T-helper 17 cell (primary cell): ENCODE data around the gene ADAMTS20. TPM values are rescaled to one million over a fixed set of nuclear protein-coding genes. Genes with fewer than 3 reads are reported as not detected.
A peak's percentile ranks its signal among the peaks of the same experiment; 100 is the strongest.

ENCODE experiments used
- ATAC-seq: fragments of 150-1000 bp; cut with Tn5 transposase; 2 replicates; pipeline ENCODE4 v1.10.0; 2021; ENCODE audit warnings: mild to moderate bottlenecking, moderate library complexity
- DNase-seq, 3 donors: peaks; one replicate each; pipeline versions ENCODE4 v3.0.0 to v3.0.0-alpha.2; 2020 to 2021
- H3K9me3 ChIP-seq: one replicate; pipeline ENCODE4 v1.7.0; 2013; ENCODE audit warnings: low read length, mild to moderate bottlenecking; ENCODE audit not compliant: control insufficient read depth, poor library complexity, severe bottlenecking
- H3K27ac Mint-ChIP-seq: one replicate; pipeline ENCODE4 v1.8.0; 2022; ENCODE audit warnings: mild to moderate bottlenecking, moderate library complexity, mixed read lengths
- H3K27me3 Mint-ChIP-seq: one replicate; pipeline ENCODE4 v1.8.0; 2022; ENCODE audit warnings: mixed read lengths
- H3K36me3 Mint-ChIP-seq: one replicate; pipeline ENCODE4 v1.8.0; 2022; ENCODE audit warnings: low read depth, mixed read lengths
- H3K4me1 Mint-ChIP-seq: one replicate; pipeline ENCODE4 v1.8.0; 2022; ENCODE audit warnings: mild to moderate bottlenecking, mixed read lengths
- H3K4me3 Mint-ChIP-seq: one replicate; pipeline ENCODE4 v1.8.0; 2022; ENCODE audit warnings: mild to moderate bottlenecking, moderate library complexity, mixed read lengths
- total RNA-seq, 4 donors: library from RNA in 2 of 4; stranded (reverse) in 2 of 4; gene quantifications; one replicate each; pipeline ENCODE4 v1.2.3 and lab custom pipeline; 2022 to 2026

ADAMTS20 gene, protein sequence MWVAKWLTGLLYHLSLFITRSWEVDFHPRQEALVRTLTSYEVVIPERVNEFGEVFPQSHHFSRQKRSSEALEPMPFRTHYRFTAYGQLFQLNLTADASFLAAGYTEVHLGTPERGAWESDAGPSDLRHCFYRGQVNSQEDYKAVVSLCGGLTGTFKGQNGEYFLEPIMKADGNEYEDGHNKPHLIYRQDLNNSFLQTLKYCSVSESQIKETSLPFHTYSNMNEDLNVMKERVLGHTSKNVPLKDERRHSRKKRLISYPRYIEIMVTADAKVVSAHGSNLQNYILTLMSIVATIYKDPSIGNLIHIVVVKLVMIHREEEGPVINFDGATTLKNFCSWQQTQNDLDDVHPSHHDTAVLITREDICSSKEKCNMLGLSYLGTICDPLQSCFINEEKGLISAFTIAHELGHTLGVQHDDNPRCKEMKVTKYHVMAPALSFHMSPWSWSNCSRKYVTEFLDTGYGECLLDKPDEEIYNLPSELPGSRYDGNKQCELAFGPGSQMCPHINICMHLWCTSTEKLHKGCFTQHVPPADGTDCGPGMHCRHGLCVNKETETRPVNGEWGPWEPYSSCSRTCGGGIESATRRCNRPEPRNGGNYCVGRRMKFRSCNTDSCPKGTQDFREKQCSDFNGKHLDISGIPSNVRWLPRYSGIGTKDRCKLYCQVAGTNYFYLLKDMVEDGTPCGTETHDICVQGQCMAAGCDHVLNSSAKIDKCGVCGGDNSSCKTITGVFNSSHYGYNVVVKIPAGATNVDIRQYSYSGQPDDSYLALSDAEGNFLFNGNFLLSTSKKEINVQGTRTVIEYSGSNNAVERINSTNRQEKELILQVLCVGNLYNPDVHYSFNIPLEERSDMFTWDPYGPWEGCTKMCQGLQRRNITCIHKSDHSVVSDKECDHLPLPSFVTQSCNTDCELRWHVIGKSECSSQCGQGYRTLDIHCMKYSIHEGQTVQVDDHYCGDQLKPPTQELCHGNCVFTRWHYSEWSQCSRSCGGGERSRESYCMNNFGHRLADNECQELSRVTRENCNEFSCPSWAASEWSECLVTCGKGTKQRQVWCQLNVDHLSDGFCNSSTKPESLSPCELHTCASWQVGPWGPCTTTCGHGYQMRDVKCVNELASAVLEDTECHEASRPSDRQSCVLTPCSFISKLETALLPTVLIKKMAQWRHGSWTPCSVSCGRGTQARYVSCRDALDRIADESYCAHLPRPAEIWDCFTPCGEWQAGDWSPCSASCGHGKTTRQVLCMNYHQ (N-terminal part only)
- not detected for total RNA-seq
- 0.08 to 0.23 reads per million in 2 donors for total RNA-seq (lab: John Stamatoyannopoulos, UW)

DNA sequence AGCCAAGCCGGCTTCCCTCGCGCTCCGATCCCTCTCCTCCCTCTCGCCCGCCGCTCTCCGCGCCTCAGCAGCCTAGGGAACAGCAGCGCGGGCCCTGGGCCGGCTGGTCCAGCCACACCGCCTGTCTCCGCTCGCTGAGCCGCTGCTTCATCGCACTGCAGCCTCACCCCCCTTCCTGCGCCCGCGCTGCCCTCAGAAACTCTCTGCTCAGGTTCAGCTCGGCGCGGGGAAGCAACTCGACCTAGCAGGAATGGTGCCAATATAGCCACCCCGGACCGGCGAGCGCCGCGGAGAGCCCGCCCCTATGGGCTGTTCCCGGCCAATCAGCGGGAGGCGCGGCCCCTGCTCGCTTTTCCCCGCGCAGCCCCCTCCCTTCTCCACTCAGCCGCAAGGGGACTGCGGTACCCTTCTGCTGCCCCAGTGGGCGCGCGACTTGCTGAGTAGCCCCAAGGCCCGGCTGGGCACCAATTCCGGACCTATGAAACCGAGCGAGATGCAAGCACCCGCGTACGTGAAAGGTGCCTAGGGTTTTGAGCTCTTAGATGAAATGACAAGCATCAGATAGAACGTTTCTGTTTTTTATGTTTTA, at the start of gene ADAMTS20:
Gene ADAMTS20 (minus strand): TSS at position 233 of the 589 bp plus-strand sequence. CDS start 282 bp downstream, outside the sequence.
- H3K27ac Mint-ChIP-seq = no peak within 1 kb of the TSS
- peaks cover 30% of the 10 kb centered on the region for H3K27me3 Mint-ChIP-seq
- ATAC-seq = no peak

DNA sequence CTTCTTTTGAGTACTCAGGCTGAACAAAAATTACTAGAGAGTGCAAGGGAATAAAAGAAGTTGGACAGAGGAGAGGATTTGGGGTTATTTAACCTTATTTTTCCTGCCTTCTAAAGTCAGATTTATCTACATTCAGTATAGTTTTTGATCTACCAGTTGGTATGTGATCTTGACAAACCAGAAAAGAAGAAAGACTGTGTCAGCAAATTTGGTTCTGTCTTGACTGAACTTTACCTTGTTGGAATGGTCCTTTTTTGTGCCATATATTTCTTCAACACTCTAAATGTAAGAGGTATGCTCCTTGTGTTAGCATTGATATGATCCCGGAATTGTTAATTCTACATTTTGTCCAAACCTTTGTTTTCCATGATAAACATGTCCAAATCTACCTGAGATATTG, 47.7 kb upstream of the ADAMTS20 start:
- ATAC-seq = no peak
- no peaks in the 10 kb centered on the region for H3K27me3 Mint-ChIP-seq
- H3K4me1 Mint-ChIP-seq = no peaks in the 10 kb centered on the region
- no peak for DNase-seq
- no peaks in the 10 kb centered on the region for H3K9me3 ChIP-seq
- no peak overlapping the region for H3K27ac Mint-ChIP-seq
- no peak overlapping the region for H3K4me3 Mint-ChIP-seq
- no peaks in the 10 kb centered on the region for H3K36me3 Mint-ChIP-seq

More for the DNA sequence above, at the start of gene ADAMTS20:
- H3K4me3 Mint-ChIP-seq = peak within 1 kb of the TSS; percentile 39
- H3K4me1 Mint-ChIP-seq = no peaks in the 10 kb centered on the region
- H3K36me3 Mint-ChIP-seq = peaks cover 3% of the 10 kb centered on the region
- DNase-seq = no peak
- no peaks in the 10 kb centered on the region for H3K9me3 ChIP-seq

DNA sequence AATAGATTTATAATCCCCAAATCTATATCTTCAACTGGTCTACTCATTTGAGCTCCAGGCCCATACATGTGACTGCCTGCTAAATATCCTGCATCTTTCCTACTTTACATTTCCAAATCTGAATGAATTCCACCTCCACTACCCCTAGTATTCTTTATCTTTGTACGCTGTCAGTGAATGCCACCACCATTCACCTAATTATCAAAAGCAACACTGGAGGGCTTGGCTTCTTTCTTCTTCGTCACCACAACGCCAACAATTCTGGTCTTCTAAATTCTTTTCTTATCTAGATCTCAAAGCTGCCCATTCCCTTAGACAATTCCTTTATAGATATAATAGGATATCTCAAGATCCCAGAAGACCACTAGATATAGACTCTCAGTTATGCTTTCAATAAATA, 47.1 kb upstream of the ADAMTS20 start:
- no peak for DNase-seq
- Mint-ChIP-seq H3K36me3 (no peaks in the 10 kb centered on the region), H3K4me1 (no peaks in the 10 kb centered on the region), H3K27me3 (no peaks in the 10 kb centered on the region), H3K27ac (no peak overlapping the region), H3K4me3 (no peak overlapping the region)
- no peaks in the 10 kb centered on the region for H3K9me3 ChIP-seq
- ATAC-seq = no peak

DNA sequence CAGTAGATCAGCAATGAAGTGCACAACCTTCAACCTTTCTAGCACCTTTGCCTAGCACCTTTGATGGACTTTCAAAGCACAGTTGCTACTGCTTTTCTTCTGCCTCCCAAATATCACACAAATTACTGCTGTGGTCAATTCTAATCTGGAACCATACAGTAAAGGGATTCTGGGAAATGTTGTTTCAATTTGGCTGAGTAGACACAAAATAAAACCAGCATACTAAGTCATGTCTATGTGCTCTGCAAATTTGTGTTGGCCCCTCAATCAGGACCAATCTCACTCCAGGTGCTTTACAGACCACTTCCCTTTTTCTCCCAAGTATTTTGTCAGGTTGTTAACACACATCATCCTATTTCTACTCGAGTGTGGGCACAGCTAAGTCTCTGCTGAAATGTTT, 38.3 kb upstream of the ADAMTS20 start:
- Mint-ChIP-seq H3K27ac (no peak overlapping the region), H3K27me3 (peaks cover 4% of the 10 kb centered on the region), H3K4me3 (no peak overlapping the region), H3K36me3 (no peaks in the 10 kb centered on the region), H3K4me1 (peaks cover 3% of the 10 kb centered on the region)
- DNase-seq = no peak
- H3K9me3 ChIP-seq = no peaks in the 10 kb centered on the region
- no peak for ATAC-seq

DNA sequence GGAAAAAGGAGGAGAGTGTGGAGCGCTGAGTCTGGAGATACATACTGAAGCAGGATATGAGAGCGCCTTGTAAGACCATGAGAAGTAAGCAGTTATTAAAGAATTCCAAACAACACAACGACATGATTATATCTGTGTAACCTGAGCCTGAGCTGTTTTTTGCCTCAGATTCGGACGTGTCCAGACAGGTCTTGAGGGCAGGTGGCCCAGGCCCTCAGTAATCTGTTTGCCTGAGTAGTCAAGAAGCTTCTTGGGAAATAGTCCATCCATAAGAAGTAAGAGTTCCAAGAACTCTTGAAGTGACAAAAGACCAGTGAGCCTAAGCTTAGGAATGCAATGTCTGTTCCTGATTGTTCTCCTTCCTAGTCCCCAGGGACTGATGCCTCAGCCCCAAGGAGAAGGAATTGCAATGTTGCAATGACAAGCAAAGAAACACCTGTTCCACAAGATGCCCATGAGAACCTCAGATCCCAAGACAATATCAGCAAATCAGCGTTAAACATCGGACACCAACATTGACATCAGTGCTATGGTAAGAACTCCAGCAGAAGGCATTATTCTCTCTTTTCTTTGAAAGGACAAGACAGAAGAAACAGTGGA, 34.7 kb upstream of the ADAMTS20 start:
- H3K4me1 Mint-ChIP-seq = no peaks in the 10 kb centered on the region
- H3K27ac Mint-ChIP-seq = no peak overlapping the region
- no peaks in the 10 kb centered on the region for H3K27me3 Mint-ChIP-seq
- H3K4me3 Mint-ChIP-seq = no peak overlapping the region
- DNase-seq (no peak), ATAC-seq (no peak)
- H3K36me3 Mint-ChIP-seq = no peaks in the 10 kb centered on the region
- no peaks in the 10 kb centered on the region for H3K9me3 ChIP-seq

DNA sequence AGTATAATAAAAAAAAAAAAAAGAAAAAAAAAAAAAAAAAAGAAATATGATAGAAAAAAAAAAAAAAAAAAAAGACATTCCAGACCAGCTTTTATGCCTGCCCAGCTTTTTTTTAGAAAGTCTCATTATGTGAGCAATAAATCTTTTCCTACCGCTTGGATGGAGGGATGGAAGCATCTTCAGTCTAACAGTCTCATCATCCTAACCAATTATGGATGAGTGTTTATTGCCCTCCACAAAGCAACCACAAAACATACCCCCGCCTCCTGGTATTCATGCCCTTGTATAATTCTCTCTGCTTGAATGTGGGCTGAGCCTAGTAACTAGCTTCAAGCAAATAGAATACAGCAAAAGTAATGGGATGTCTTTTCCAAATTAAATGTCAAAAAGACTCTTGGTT, 33.7 kb upstream of the ADAMTS20 start:
- H3K4me1 Mint-ChIP-seq = no peaks in the 10 kb centered on the region

DNA sequence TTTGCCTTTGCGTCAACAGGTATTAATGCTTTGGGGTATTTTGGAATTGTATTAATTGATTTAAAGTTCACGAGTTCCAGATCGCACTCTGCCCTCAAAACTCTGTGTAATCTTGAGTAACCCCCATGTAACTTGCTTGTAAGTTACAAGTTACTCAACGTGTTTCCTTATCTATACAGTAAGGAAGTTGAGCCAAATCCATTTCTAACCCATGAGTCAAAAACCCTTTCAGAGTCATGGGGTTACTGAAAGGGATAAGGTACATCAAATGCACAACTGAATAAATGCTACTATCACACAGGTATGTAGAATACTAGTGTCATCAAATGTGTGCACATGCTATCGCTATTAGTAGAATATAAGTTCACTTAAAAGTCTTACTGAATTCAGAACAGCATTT, 28.6 kb upstream of the ADAMTS20 start:
- ATAC-seq = no peak
- no peaks in the 10 kb centered on the region for H3K4me1 Mint-ChIP-seq

More for the DNA sequence above, 33.7 kb upstream of the ADAMTS20 start:
- no peak overlapping the region for H3K4me3 Mint-ChIP-seq
- no peaks in the 10 kb centered on the region for H3K9me3 ChIP-seq
- DNase-seq = no peak
- no peaks in the 10 kb centered on the region for H3K27me3 Mint-ChIP-seq
- H3K36me3 Mint-ChIP-seq = no peaks in the 10 kb centered on the region
- H3K27ac Mint-ChIP-seq = no peak overlapping the region
- no peak for ATAC-seq

DNA sequence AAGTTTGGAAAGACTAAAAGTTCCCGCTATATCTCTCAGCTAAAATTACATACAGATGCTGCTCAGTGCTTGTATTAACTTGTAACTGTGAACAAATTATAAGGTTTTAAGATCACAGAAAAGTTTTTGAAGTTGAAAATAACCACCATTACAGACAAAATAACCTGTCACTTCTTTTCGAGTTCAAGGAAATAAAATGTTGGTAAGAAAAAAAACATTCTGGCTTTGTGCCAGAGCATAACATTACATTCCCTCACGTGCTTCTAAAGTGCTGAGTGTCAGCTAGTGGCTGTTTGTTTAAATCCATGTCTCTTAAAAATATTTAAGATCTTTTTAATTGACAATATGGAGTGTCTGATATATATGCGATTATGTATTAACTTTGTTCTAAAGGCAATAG, 27.2 kb upstream of the ADAMTS20 start:
- ATAC-seq (no peak), DNase-seq (no peak)
- Mint-ChIP-seq H3K27me3 (no peaks in the 10 kb centered on the region), H3K4me3 (no peak overlapping the region), H3K4me1 (no peaks in the 10 kb centered on the region), H3K27ac (no peak overlapping the region), H3K36me3 (no peaks in the 10 kb centered on the region)
- H3K9me3 ChIP-seq = no peaks in the 10 kb centered on the region

More for the DNA sequence above, 28.6 kb upstream of the ADAMTS20 start:
- H3K4me3 Mint-ChIP-seq = no peak overlapping the region
- H3K9me3 ChIP-seq = no peaks in the 10 kb centered on the region
- DNase-seq = no peak
- no peak overlapping the region for H3K27ac Mint-ChIP-seq
- no peaks in the 10 kb centered on the region for H3K36me3 Mint-ChIP-seq
- H3K27me3 Mint-ChIP-seq = no peaks in the 10 kb centered on the region

DNA sequence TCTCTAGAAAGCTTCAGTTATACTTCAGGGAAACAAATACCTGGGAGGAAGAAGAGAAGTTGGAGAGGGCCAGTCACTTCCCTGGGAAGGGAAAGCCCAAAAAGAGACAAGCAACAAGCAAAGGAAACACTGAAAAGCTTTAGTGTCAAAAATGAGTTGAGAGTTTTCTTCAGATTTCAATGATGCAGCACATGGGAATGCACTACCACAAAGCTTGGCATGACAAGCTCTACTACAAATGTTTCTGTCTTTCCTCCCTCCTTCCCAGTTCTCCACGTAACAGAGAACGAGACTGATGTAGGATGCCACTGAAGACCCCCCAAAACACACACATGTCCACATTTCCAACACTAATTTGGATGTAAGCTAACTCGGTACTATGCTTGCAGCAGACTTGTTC, 26.8 kb upstream of the ADAMTS20 start:
- Mint-ChIP-seq H3K27me3 (no peaks in the 10 kb centered on the region), H3K4me1 (no peaks in the 10 kb centered on the region), H3K36me3 (no peaks in the 10 kb centered on the region), H3K4me3 (no peak overlapping the region), H3K27ac (no peak overlapping the region)
- ATAC-seq (no peak), DNase-seq (no peak)
- H3K9me3 ChIP-seq = no peaks in the 10 kb centered on the region

DNA sequence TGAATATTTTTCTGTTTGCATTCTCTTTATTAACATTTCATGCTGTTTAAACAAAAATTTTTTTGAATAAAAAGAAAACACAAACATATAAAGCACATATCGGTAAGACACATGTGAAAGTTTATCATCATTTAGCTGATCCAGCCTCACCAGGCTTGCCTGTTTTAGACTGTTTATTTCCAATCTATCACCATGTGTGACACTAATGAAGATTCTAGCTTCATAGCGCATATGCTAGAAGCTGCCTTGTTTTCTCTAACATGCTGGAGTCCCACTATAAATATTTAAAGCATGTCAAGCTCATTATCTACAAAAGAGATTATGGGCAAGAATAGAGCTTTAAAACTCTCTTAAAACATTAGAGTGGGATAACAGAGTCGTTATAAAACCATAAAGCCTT, 25.4 kb upstream of the ADAMTS20 start:
- Mint-ChIP-seq H3K27me3 (no peaks in the 10 kb centered on the region), H3K36me3 (no peaks in the 10 kb centered on the region), H3K4me3 (no peak overlapping the region), H3K4me1 (no peaks in the 10 kb centered on the region), H3K27ac (no peak overlapping the region)
- no peak for DNase-seq
- H3K9me3 ChIP-seq = no peaks in the 10 kb centered on the region
- no peak for ATAC-seq

DNA sequence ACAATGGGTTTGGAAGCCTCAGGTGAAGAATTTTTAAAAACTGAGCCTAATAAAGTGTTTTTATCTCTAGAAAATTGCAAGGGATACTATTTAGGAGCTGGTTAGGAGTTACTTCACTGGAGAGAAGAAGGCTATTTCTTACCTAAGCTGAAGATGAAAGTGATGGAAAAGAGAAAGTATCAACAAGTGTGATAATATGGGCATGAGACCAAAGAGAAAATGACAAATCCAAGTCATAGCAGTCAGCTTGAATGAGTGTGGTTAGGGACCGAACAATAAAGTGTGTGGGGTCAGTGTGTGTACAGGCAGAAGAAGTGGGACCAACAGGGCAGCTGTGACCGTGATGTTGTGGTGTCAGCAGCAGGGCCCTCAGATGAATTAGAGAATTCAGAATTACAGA, 24.2 kb upstream of the ADAMTS20 start:
- no peak overlapping the region for H3K4me3 Mint-ChIP-seq
- DNase-seq (no peak), ATAC-seq (no peak)
- no peaks in the 10 kb centered on the region for H3K9me3 ChIP-seq
- H3K27ac Mint-ChIP-seq = no peak overlapping the region
- H3K27me3 Mint-ChIP-seq = no peaks in the 10 kb centered on the region
- H3K36me3 Mint-ChIP-seq = no peaks in the 10 kb centered on the region
- H3K4me1 Mint-ChIP-seq = no peaks in the 10 kb centered on the region

DNA sequence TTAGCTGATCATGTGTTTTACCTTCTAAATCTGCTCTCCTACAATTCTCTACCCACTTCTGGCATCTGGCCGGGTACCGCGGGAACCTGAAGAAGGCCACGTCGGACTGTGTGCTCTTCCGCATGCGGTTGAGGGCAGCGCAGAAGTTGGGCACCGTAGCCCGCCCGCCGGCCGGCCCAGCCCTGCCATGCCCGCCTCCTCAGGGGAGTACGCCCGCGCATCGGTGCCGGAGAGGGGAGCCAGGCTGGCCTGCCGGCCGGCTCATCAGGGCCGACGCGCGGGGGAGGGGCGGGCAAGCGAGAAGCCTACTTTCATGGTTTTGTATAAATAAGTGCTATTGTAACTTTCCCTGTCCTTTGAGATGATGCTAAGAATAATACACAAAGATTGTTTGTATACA, 19.9 kb upstream of the ADAMTS20 start:
- DNase-seq = no peak
- H3K27ac Mint-ChIP-seq = no peak overlapping the region
- no peaks in the 10 kb centered on the region for H3K9me3 ChIP-seq
- H3K4me1 Mint-ChIP-seq = no peaks in the 10 kb centered on the region
- H3K36me3 Mint-ChIP-seq = no peaks in the 10 kb centered on the region
- ATAC-seq = no peak
- H3K27me3 Mint-ChIP-seq = no peaks in the 10 kb centered on the region
- H3K4me3 Mint-ChIP-seq = no peak overlapping the region
